Activated CD8-positive, alpha-beta memory T cell treated with anti-CD3 and anti-CD28 coated beads for 4 hours (primary cell): ENCODE results near the gene BFAR.
"Not testable (repeated sequence)": the region's sequence is repeated elsewhere in the genome, so short reads cannot be mapped to it uniquely, and the experiment has no call there.

ENCODE experiments used
- DNase-seq, 2 donors: peaks; one replicate each; pipeline ENCODE4 v3.0.0-alpha.2; 2020; ENCODE audit warnings: low read depth in 2 of 2

The BFAR gene

GRCh38 chr16:14632693-14633569 lies at the start of gene BFAR:
Gene BFAR, plus strand, starts transcription at chr16:14632951. Its CDS starts 11,396 bp downstream, at chr16:14644347.
- DNase-seq, result peak; percentile 99

GRCh38 chr16:14585287-14585686 lies 47.5 kb upstream of the BFAR start:
- no peak for DNase-seq

- no peak for DNase-seq
Measured at GRCh38 chr16:14586637-14587305, 46.0 kb upstream of the BFAR start.

- no peak for DNase-seq
Measured at GRCh38 chr16:14600164-14600563, 32.6 kb upstream of the BFAR start.

- DNase-seq, result no peak
Measured at GRCh38 chr16:14602443-14602963, 30.2 kb upstream of the BFAR start.

- DNase-seq, result no peak
Measured at GRCh38 chr16:14606102-14606501, 26.6 kb upstream of the BFAR start.

- no peak for DNase-seq
Measured at GRCh38 chr16:14608111-14608566, 24.6 kb upstream of the BFAR start.

- no peak for DNase-seq
Measured at GRCh38 chr16:14608604-14609003, 24.1 kb upstream of the BFAR start.

- DNase-seq, result no peak
Measured at GRCh38 chr16:14609716-14610115, 23.0 kb upstream of the BFAR start.

GRCh38 chr16:14611660-14612059 lies 21.1 kb upstream of the BFAR start:
- DNase-seq, result no peak

GRCh38 chr16:14613991-14614390 lies 18.8 kb upstream of the BFAR start:
- DNase-seq, result no peak

- DNase-seq, result no peak
Measured at GRCh38 chr16:14616280-14616679, 16.5 kb upstream of the BFAR start.

- DNase-seq, result no peak
Measured at GRCh38 chr16:14618566-14618965, 14.2 kb upstream of the BFAR start.

- no peak for DNase-seq
Measured at GRCh38 chr16:14627078-14627477, 5.7 kb upstream of the BFAR start.

- no peak for DNase-seq
Measured at GRCh38 chr16:14628806-14629611, 3.7 kb upstream of the BFAR start.

GRCh38 chr16:14629612-14629918 lies 3.2 kb upstream of the BFAR start:
- no peak for DNase-seq

GRCh38 chr16:14629919-14630619 lies 2.7 kb upstream of the BFAR start, which contains the start of gene PARN:
Gene PARN, minus strand, starts transcription at chr16:14630260. Its CDS starts 135 bp downstream, at chr16:14630125.
- DNase-seq, result peak; percentile 95

- not testable (repeated sequence) for DNase-seq
Measured at GRCh38 chr16:14630620-14631330, 2.0 kb upstream of the BFAR start.

GRCh38 chr16:14634389-14634725 lies 1.6 kb downstream of the BFAR start:
- DNase-seq, result no peak

- DNase-seq, result no peak
Measured at GRCh38 chr16:14635395-14636165, 2.8 kb downstream of the BFAR start.
